ENCODE results near the gene TEX19. TPM values are rescaled to one million over a fixed set of nuclear protein-coding genes. Genes with fewer than 3 reads are reported as not detected.

The TEX19 gene
- total and polyA plus RNA-seq, 2 of the 4 experiments (the other 2 are of a cell fraction): under 0.01 to 0.03 TPM

DNA sequence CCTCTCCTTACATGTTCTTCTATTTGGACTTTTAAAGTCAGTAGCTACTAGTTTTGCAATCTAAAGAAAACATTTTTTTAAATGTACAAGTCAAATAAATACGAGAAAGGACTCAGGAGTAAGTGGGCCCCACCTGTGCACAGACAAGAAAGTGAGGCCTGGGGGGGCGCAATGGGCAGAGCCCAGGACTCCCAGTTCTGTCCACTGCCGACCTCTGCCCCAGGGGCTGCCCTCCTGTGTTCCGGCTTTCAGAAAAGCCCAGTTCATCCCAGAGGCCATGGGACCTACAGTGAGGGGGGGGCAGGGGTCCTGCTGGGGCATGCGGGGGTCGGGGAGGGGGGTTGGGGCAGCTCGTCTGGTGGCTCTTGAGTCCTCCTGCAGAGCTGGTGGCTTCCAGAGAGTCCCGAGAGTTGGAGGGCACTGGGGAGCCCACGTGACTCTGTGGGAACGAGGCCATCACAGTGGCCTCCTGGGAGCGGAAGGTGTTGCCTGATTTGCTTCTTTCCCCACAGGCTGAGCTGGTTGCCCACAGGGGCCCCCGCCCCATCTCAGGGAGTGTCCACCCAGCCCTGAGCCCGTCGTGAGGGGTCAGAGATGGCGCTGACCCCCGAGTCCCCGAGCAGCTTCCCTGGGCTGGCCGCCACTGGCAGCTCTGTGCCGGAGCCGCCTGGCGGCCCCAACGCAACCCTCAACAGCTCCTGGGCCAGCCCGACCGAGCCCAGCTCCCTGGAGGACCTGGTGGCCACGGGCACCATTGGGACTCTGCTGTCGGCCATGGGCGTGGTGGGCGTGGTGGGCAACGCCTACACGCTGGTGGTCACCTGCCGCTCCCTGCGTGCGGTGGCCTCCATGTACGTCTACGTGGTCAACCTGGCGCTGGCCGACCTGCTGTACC lies 14.9 kb downstream of the TEX19 start:
- CTCF ChIA-PET: interaction anchor here (0.6 kb wide), 1 partner anchor 16 kb away, joined by 5 read pairs; no protein-coding TSS in a partner anchor
- H3K14ac ChIP-seq (replicated peaks; ENCODE audit: low read depth, low read length): no peak overlapping the region
- POLR2A ChIA-PET (ENCODE audit: unreplicated experiment): no interaction called here

More for the DNA sequence above, 14.9 kb downstream of the TEX19 start:
- ATAC-seq (ENCODE audit: low read depth): no peak
- Histone ChIP-seq H3K27me3 (ENCODE audit: control insufficient read depth, insufficient read depth, low read length) (peaks cover 72% of the 10 kb centered on the region), H2BK20ac (ENCODE audit: low read depth, low read length) (no peak overlapping the region), H3K27ac (ENCODE audit: insufficient read depth, low read length) (no peak overlapping the region), H2AK5ac (ENCODE audit: low read depth, low read length) (no peak overlapping the region), H3K36me3 (ENCODE audit: control insufficient read depth, insufficient read depth, low read length) (no peaks in the 10 kb centered on the region), H3K9ac (ENCODE audit: low read depth, low read length) (no peak overlapping the region), H3K56ac (ENCODE audit: extremely low read depth, insufficient read depth, low read length) (no peak overlapping the region), H3K4me2 (ENCODE audit: low read depth, low read length) (no peak overlapping the region), H3K23ac (ENCODE audit: low read depth, low read length) (no peak overlapping the region), H2AFZ (replicated peaks; ENCODE audit: low read length, poor library complexity) (no peak overlapping the region), H3K4me1 (ENCODE audit: control insufficient read depth, insufficient read depth, low read length) (no peaks in the 10 kb centered on the region), H2BK120ac (ENCODE audit: low read depth, low read length) (no peak overlapping the region), H4K8ac (ENCODE audit: low read depth in 2 of 2, low read length in 2 of 2) (no peak overlapping the region), H4K5ac (ENCODE audit: low read depth, low read length) (no peak overlapping the region), H3K9me1 (ENCODE audit: insufficient read depth, low read length) (no peaks in the 10 kb centered on the region), H4K91ac (ENCODE audit: insufficient read depth, low read depth, low read length) (no peak overlapping the region), H2BK5ac (ENCODE audit: low read depth, low read length, poor library complexity, severe bottlenecking) (no peak overlapping the region), H2BK15ac (ENCODE audit: low read depth, low read length) (no peak overlapping the region), H3K79me1 (ENCODE audit: low read depth in 1 of 2, low read length in 2 of 2) (no peaks in the 10 kb centered on the region), H3K9me3 (ENCODE audit: control insufficient read depth, insufficient read depth, low read length) (no peaks in the 10 kb centered on the region), H4K20me1 (ENCODE audit: insufficient read depth, low read length) (no peaks in the 10 kb centered on the region), H2AK9ac (replicated peaks; ENCODE audit: low read depth, low read length, poor library complexity) (no peak overlapping the region), H3K18ac (ENCODE audit: low read depth, low read length) (no peak overlapping the region), H3K4me3 (ENCODE audit: insufficient read depth, low read depth, low read length) (no peak overlapping the region), H3K4ac (ENCODE audit: low read depth, low read length) (no peak overlapping the region)
- no peak for DNase-seq
- 86% methylated on average over 26 of the region's 37 CpGs; no CpG with 5 or more reads in 1 of the 2 experiments for WGBS, 2 experiments (ENCODE audit: extremely low coverage in 2 of 2, insufficient read length in 1 of 2)
- in situ Hi-C loops (cut with MboI; ENCODE audit: low sequenced_read_pairs) (no loop called here), dilution Hi-C loops (cut with HindIII; ENCODE audit: low sequenced_read_pairs, unreplicated experiment) (no loop called here), intact Hi-C loops (cut with micrococcal nuclease) (no loop called here)
- TF ChIP-seq CEBPB (IDR thresholded peaks at IDR 0.05; ENCODE audit: low read depth, low read length) (no peak), MXI1 (IDR thresholded peaks at IDR 0.05; ENCODE audit: borderline replicate concordance, low read depth, low read length) (no peak), RCOR1 (IDR thresholded peaks at IDR 0.05; ENCODE audit: insufficient replicate concordance, low read length) (no peak), MAZ (IDR thresholded peaks at IDR 0.05; ENCODE audit: borderline replicate concordance, low read depth, low read length) (no peak), NFE2L2 (IDR thresholded peaks at IDR 0.05; ENCODE audit: low read depth, low read length) (no peak), RAD21 (IDR thresholded peaks at IDR 0.05; ENCODE audit: low read length) (no peak), CHD1 (IDR thresholded peaks at IDR 0.05; ENCODE audit: low read depth, low read length) (no peak), MAFK (IDR thresholded peaks at IDR 0.05; ENCODE audit: low read depth, low read length) (no peak), POLR2A (IDR thresholded peaks at IDR 0.05; ENCODE audit: low read depth, low read length) (no peak)
- TF ChIP-seq, protein P1, sequence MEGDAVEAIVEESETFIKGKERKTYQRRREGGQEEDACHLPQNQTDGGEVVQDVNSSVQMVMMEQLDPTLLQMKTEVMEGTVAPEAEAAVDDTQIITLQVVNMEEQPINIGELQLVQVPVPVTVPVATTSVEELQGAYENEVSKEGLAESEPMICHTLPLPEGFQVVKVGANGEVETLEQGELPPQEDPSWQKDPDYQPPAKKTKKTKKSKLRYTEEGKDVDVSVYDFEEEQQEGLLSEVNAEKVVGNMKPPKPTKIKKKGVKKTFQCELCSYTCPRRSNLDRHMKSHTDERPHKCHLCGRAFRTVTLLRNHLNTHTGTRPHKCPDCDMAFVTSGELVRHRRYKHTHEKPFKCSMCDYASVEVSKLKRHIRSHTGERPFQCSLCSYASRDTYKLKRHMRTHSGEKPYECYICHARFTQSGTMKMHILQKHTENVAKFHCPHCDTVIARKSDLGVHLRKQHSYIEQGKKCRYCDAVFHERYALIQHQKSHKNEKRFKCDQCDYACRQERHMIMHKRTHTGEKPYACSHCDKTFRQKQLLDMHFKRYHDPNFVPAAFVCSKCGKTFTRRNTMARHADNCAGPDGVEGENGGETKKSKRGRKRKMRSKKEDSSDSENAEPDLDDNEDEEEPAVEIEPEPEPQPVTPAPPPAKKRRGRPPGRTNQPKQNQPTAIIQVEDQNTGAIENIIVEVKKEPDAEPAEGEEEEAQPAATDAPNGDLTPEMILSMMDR (conservative IDR thresholded peaks at IDR 0.05; ENCODE audit: low read depth, low read length): no peak
- TF ChIP-seq, protein P2, sequence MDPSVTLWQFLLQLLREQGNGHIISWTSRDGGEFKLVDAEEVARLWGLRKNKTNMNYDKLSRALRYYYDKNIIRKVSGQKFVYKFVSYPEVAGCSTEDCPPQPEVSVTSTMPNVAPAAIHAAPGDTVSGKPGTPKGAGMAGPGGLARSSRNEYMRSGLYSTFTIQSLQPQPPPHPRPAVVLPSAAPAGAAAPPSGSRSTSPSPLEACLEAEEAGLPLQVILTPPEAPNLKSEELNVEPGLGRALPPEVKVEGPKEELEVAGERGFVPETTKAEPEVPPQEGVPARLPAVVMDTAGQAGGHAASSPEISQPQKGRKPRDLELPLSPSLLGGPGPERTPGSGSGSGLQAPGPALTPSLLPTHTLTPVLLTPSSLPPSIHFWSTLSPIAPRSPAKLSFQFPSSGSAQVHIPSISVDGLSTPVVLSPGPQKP (IDR thresholded peaks at IDR 0.05; ENCODE audit: borderline replicate concordance, low read depth, low read length): no peak
- no TSS peak for BruUV-seq (replicated peaks)

Data from IMR-90 (cell line).